Breast epithelium (tissue), 4 donors: ENCODE data around the gene SRMS. TPM values are rescaled to one million over a fixed set of nuclear protein-coding genes. Genes with fewer than 3 reads are reported as not detected.

Experiments used
- DNase-seq, 2 donors: peaks; one replicate each; pipeline ENCODE4 v3.0.0-alpha.2; 2019; ENCODE audit warnings: low spot score in 2 of 2
- H3K27ac ChIP-seq, 2 donors: fragments of 200-600 bp; sonication (generic) in 1 of 2; one replicate each; pipeline ENCODE4 v1.5.1; 2016 to 2019; ENCODE audit warnings: mild to moderate bottlenecking in 1 of 2
- H3K27me3 ChIP-seq, 2 donors: fragments of 200-600 bp; sonication (generic) in 1 of 2; one replicate each; pipeline versions ENCODE4 v1.5.1 to v1.6.0; 2017 to 2019; ENCODE audit warnings: control low read depth in 1 of 2, mild to moderate bottlenecking in 1 of 2
- H3K36me3 ChIP-seq: fragments of 200-600 bp; one replicate; pipeline ENCODE4 v1.5.1; 2019
- H3K4me1 ChIP-seq, 2 donors: fragments of 200-600 bp; sonication (generic); one replicate each; pipeline ENCODE4 v1.5.1; 2016 to 2019; ENCODE audit warnings: control low read depth in 1 of 2
- H3K4me3 ChIP-seq, 3 donors: fragments of 200-600 bp; sonication (generic); 1 replicate in 2 of 3; 2 replicates in 1 of 3; pipeline ENCODE4 v1.5.1; 2016 to 2019; ENCODE audit warnings: mild to moderate bottlenecking in 3 of 3, moderate library complexity in 2 of 3
- H3K9me3 ChIP-seq, 2 donors: fragments of 200-600 bp; sonication (generic) in 1 of 2; one replicate each; pipeline ENCODE4 v1.5.1; 2016 to 2019; ENCODE audit warnings: control low read depth in 1 of 2
- CTCF ChIP-seq, 3 donors: fragments of 450-650 bp; IDR thresholded peaks; one replicate each; pipeline ENCODE4 v1.5.1; 2016 to 2017; ENCODE audit warnings: antibody characterized with exemption in 3 of 3, mild to moderate bottlenecking in 3 of 3, moderate library complexity in 3 of 3
- POLR2A ChIP-seq: fragments of 450-650 bp; IDR thresholded peaks from one replicate; pipeline ENCODE4 v1.6.1; 2016; ENCODE audit warnings: antibody characterized with exemption, mild to moderate bottlenecking, moderate library complexity
- POLR2AphosphoS5 ChIP-seq, 3 donors: sonication (generic); formaldehyde crosslinking; IDR thresholded peaks; one replicate each; pipeline ENCODE4 v1.6.1; 2017; ENCODE audit warnings: antibody characterized with exemption in 3 of 3
- intact Hi-C: fragments of 100-400 bp; cut with DNase I; formaldehyde crosslinking; loops from one replicate; pipeline ENCODE4 v1.15.1; 2023; ENCODE audit warnings: low total_unique reads
- total RNA-seq, 3 donors: library from RNA; depleted of rRNA; stranded (reverse); fragments of >200 nt; gene quantifications; one replicate each; pipeline ENCODE4 v1.1.0, GENCODE V29; 2016

The SRMS gene
- total RNA-seq, 3 donors from 2014 or later = 0.59 to 0.66 TPM; not detected in 1

- TF ChIP-seq POLR2A (no peak), POLR2AphosphoS5 (IDR thresholded peaks at IDR 0.05) (no peak), CTCF (IDR thresholded peaks at IDR 0.05) (no peak)
- Histone ChIP-seq H3K36me3 (no peaks in the 10 kb centered on the region), H3K4me1 (no peaks in the 10 kb centered on the region), H3K27me3 (no peaks in the 10 kb centered on the region), H3K27ac (no peak overlapping the region), H3K4me3 (no peak overlapping the region), H3K9me3 (no peaks in the 10 kb centered on the region)
- DNase-seq = no peak
- intact Hi-C loops = no loop called here
Measured at GRCh38 chr20:63585616-63586565, 38.3 kb upstream of the SRMS start.

GRCh38 chr20:63582382-63583063 lies 35.0 kb upstream of the SRMS start:
- intact Hi-C loops = no loop called here
- no peak for TF ChIP-seq POLR2A
- no peak for TF ChIP-seq POLR2AphosphoS5 (IDR thresholded peaks at IDR 0.05)
- TF ChIP-seq CTCF (IDR thresholded peaks at IDR 0.05) = no peak
- Histone ChIP-seq H3K36me3 (no peaks in the 10 kb centered on the region), H3K27ac (peak overlapping the region in 1 of 2 donors; percentile 63), H3K4me1 (no peaks in the 10 kb centered on the region), H3K27me3 (no peaks in the 10 kb centered on the region), H3K9me3 (no peaks in the 10 kb centered on the region), H3K4me3 (peak overlapping the region in 1 of 3 donors; percentile 37)
- no peak for DNase-seq

- Histone ChIP-seq H3K9me3 (no peaks in the 10 kb centered on the region), H3K4me3 (no peak overlapping the region), H3K27me3 (no peaks in the 10 kb centered on the region), H3K4me1 (no peaks in the 10 kb centered on the region), H3K36me3 (no peaks in the 10 kb centered on the region), H3K27ac (no peak overlapping the region)
- intact Hi-C loops = no loop called here
- DNase-seq = peak in 1 of 2 donors; percentile 80
- TF ChIP-seq CTCF (IDR thresholded peaks at IDR 0.05) = peak in 2 of 3 donors; percentile 38 to 43
- no peak for TF ChIP-seq POLR2A
Measured at GRCh38 chr20:63580796-63581461, 33.4 kb upstream of the SRMS start.

- Histone ChIP-seq H3K4me1 (no peaks in the 10 kb centered on the region), H3K27ac (no peak overlapping the region), H3K4me3 (no peak overlapping the region), H3K9me3 (no peaks in the 10 kb centered on the region), H3K36me3 (no peaks in the 10 kb centered on the region), H3K27me3 (no peaks in the 10 kb centered on the region)
- TF ChIP-seq CTCF (IDR thresholded peaks at IDR 0.05) = no peak
- no peak for TF ChIP-seq POLR2AphosphoS5 (IDR thresholded peaks at IDR 0.05)
- no peak for TF ChIP-seq POLR2A
- intact Hi-C loops = no loop called here
- DNase-seq = no peak
Measured at GRCh38 chr20:63579017-63579694, 31.6 kb upstream of the SRMS start.
